ENCODE measurements around the gene TNFRSF12A. TPM values are rescaled to one million over a fixed set of nuclear protein-coding genes. Genes with fewer than 3 reads are reported as not detected.

TNFRSF12A gene
- total and polyA plus RNA-seq, 9 of the 15 experiments (the other 6 are each of a cell fraction or from before 2014, with no cell fraction given): 0.41 to 61.8 (median 26.5) TPM

DNA sequence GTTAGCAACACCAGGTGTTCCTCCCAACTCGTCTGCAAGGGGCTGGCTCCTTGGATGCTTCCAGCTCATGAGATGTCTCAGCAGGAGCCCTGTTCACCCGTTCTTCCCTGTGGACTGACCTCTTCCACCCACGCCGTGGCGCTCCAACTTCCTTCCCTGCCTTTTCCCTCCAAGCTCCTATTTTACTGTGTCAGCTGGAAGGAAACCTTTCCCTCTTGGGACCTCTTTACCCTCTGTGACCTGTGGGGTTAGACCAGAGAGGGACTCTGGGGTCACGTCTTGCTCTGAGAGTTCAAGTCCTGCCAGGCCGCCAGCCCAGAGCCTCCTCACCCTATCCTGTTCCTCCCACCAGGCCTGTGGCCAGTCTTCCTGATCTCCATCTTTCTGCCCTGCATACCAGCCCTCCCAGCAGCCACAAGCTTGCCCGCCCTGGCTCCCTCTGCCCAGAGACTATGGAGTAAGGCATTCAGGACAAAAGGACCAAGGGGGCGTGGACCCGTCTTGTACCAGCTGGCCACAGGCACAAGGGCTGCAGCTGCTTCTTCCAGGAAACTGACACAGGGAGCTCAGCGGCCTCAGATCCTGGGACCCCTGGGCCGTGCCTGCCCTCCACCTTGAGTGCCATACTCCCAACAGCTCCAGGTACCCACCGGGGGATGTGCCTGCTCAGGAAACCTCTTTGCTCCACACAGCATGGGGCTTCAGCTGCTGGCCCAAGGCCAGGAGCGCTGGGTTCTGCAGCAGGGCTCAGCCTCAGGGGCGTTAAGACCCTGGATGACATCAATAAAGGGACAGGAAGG, 48.0 kb upstream of the TNFRSF12A start (continued):
- TF ChIP-seq, protein P1, sequence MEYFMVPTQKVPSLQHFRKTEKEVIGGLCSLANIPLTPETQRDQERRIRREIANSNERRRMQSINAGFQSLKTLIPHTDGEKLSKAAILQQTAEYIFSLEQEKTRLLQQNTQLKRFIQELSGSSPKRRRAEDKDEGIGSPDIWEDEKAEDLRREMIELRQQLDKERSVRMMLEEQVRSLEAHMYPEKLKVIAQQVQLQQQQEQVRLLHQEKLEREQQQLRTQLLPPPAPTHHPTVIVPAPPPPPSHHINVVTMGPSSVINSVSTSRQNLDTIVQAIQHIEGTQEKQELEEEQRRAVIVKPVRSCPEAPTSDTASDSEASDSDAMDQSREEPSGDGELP (CRISPR knock-in tag; IDR thresholded peaks at IDR 0.05; ENCODE audit: borderline replicate concordance): peak; percentile 20; the same call in 1 of the 2 replicates
- TF ChIP-seq ZNF584 (CRISPR knock-in tag; IDR thresholded peaks at IDR 0.05; ENCODE audit: low read depth) (no peak), POLR2G (IDR thresholded peaks at IDR 0.05; ENCODE audit: low read depth, low read length) (peak; percentile 71; the same call in 1 of the 2 replicates), POLR2A (conservative IDR thresholded peaks at IDR 0.05) (peak; percentile 70), ZNF445 (CRISPR knock-in tag; IDR thresholded peaks at IDR 0.05; ENCODE audit: low read depth) (no peak)
- TF ChIP-seq, protein P2, sequence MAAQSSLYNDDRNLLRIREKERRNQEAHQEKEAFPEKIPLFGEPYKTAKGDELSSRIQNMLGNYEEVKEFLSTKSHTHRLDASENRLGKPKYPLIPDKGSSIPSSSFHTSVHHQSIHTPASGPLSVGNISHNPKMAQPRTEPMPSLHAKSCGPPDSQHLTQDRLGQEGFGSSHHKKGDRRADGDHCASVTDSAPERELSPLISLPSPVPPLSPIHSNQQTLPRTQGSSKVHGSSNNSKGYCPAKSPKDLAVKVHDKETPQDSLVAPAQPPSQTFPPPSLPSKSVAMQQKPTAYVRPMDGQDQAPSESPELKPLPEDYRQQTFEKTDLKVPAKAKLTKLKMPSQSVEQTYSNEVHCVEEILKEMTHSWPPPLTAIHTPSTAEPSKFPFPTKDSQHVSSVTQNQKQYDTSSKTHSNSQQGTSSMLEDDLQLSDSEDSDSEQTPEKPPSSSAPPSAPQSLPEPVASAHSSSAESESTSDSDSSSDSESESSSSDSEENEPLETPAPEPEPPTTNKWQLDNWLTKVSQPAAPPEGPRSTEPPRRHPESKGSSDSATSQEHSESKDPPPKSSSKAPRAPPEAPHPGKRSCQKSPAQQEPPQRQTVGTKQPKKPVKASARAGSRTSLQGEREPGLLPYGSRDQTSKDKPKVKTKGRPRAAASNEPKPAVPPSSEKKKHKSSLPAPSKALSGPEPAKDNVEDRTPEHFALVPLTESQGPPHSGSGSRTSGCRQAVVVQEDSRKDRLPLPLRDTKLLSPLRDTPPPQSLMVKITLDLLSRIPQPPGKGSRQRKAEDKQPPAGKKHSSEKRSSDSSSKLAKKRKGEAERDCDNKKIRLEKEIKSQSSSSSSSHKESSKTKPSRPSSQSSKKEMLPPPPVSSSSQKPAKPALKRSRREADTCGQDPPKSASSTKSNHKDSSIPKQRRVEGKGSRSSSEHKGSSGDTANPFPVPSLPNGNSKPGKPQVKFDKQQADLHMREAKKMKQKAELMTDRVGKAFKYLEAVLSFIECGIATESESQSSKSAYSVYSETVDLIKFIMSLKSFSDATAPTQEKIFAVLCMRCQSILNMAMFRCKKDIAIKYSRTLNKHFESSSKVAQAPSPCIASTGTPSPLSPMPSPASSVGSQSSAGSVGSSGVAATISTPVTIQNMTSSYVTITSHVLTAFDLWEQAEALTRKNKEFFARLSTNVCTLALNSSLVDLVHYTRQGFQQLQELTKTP (IDR thresholded peaks at IDR 0.05; ENCODE audit: low read depth in 1 of 2, partially characterized antibody in 2 of 2): no peak
- TF ChIP-seq, protein P3, sequence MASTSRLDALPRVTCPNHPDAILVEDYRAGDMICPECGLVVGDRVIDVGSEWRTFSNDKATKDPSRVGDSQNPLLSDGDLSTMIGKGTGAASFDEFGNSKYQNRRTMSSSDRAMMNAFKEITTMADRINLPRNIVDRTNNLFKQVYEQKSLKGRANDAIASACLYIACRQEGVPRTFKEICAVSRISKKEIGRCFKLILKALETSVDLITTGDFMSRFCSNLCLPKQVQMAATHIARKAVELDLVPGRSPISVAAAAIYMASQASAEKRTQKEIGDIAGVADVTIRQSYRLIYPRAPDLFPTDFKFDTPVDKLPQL (IDR thresholded peaks at IDR 0.05; ENCODE audit: extremely low read depth, insufficient read length): no peak
- TF ChIP-seq, protein P4, sequence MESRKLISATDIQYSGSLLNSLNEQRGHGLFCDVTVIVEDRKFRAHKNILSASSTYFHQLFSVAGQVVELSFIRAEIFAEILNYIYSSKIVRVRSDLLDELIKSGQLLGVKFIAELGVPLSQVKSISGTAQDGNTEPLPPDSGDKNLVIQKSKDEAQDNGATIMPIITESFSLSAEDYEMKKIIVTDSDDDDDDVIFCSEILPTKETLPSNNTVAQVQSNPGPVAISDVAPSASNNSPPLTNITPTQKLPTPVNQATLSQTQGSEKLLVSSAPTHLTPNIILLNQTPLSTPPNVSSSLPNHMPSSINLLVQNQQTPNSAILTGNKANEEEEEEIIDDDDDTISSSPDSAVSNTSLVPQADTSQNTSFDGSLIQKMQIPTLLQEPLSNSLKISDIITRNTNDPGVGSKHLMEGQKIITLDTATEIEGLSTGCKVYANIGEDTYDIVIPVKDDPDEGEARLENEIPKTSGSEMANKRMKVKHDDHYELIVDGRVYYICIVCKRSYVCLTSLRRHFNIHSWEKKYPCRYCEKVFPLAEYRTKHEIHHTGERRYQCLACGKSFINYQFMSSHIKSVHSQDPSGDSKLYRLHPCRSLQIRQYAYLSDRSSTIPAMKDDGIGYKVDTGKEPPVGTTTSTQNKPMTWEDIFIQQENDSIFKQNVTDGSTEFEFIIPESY (CRISPR knock-in tag; IDR thresholded peaks at IDR 0.05): peak; percentile 11; the same call in 1 of the 2 replicates
- TF ChIP-seq, protein P5, sequence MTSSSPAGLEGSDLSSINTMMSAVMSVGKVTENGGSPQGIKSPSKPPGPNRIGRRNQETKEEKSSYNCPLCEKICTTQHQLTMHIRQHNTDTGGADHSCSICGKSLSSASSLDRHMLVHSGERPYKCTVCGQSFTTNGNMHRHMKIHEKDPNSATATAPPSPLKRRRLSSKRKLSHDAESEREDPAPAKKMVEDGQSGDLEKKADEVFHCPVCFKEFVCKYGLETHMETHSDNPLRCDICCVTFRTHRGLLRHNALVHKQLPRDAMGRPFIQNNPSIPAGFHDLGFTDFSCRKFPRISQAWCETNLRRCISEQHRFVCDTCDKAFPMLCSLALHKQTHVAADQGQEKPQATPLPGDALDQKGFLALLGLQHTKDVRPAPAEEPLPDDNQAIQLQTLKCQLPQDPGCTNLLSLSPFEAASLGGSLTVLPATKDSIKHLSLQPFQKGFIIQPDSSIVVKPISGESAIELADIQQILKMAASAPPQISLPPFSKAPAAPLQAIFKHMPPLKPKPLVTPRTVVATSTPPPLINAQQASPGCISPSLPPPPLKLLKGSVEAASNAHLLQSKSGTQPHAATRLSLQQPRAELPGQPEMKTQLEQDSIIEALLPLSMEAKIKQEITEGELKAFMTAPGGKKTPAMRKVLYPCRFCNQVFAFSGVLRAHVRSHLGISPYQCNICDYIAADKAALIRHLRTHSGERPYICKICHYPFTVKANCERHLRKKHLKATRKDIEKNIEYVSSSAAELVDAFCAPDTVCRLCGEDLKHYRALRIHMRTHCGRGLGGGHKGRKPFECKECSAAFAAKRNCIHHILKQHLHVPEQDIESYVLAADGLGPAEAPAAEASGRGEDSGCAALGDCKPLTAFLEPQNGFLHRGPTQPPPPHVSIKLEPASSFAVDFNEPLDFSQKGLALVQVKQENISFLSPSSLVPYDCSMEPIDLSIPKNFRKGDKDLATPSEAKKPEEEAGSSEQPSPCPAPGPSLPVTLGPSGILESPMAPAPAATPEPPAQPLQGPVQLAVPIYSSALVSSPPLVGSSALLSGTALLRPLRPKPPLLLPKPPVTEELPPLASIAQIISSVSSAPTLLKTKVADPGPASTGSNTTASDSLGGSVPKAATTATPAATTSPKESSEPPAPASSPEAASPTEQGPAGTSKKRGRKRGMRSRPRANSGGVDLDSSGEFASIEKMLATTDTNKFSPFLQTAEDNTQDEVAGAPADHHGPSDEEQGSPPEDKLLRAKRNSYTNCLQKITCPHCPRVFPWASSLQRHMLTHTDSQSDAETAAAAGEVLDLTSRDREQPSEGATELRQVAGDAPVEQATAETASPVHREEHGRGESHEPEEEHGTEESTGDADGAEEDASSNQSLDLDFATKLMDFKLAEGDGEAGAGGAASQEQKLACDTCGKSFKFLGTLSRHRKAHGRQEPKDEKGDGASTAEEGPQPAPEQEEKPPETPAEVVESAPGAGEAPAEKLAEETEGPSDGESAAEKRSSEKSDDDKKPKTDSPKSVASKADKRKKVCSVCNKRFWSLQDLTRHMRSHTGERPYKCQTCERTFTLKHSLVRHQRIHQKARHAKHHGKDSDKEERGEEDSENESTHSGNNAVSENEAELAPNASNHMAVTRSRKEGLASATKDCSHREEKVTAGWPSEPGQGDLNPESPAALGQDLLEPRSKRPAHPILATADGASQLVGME (CRISPR knock-in tag; IDR thresholded peaks at IDR 0.05): no peak

Data from K562 (cell line).